ENCODE measurements around the gene CD99L2.

CD99L2 gene

GRCh38 chrX:150907474-150907873 is 9.0 kb upstream of the CD99L2 start:
- Histone ChIP-seq H3K9ac (no peak overlapping the region), H3K36me3 (ENCODE audit: control insufficient read depth, insufficient read depth, low read length) (no peaks in the 10 kb centered on the region), H2AFZ (peak overlapping the region; percentile 38), H3K4me1 (no peaks in the 10 kb centered on the region), H3K27me3 (ENCODE audit: control insufficient read depth, insufficient read depth, low read length) (no peaks in the 10 kb centered on the region), H3K27ac (no peak overlapping the region), H3K4me3 (ENCODE audit: low read depth, low read length) (no peak overlapping the region), H3K79me2 (no peaks in the 10 kb centered on the region), H3K9me3 (ENCODE audit: control insufficient read depth, low read length) (no peaks in the 10 kb centered on the region), H3K4me2 (ENCODE audit: low read length) (no peak overlapping the region)
- no peak for TF ChIP-seq CTCF (IDR thresholded peaks at IDR 0.05)

- Histone ChIP-seq H3K4me3 (ENCODE audit: low read depth, low read length) (no peak overlapping the region), H3K4me1 (no peaks in the 10 kb centered on the region), H3K79me2 (no peaks in the 10 kb centered on the region), H3K4me2 (ENCODE audit: low read length) (no peak overlapping the region), H3K27ac (no peak overlapping the region), H3K27me3 (ENCODE audit: control insufficient read depth, insufficient read depth, low read length) (no peaks in the 10 kb centered on the region), H2AFZ (no peak overlapping the region), H3K9me3 (ENCODE audit: control insufficient read depth, low read length) (no peaks in the 10 kb centered on the region), H3K36me3 (ENCODE audit: control insufficient read depth, insufficient read depth, low read length) (no peaks in the 10 kb centered on the region), H3K9ac (no peak overlapping the region)
- no peak for TF ChIP-seq CTCF (IDR thresholded peaks at IDR 0.05)
Observed at GRCh38 chrX:150906694-150907093, 8.2 kb upstream of the CD99L2 start.

GRCh38 chrX:150905293-150905692 is 6.8 kb upstream of the CD99L2 start:
- H3K4me3 ChIP-seq (ENCODE audit: low read depth, low read length): no peak overlapping the region
- H3K9me3 ChIP-seq (ENCODE audit: control insufficient read depth, low read length): no peaks in the 10 kb centered on the region
- no peaks in the 10 kb centered on the region for H3K27me3 ChIP-seq (ENCODE audit: control insufficient read depth, insufficient read depth, low read length)
- no peak overlapping the region for H2AFZ ChIP-seq
- H3K4me2 ChIP-seq (ENCODE audit: low read length): no peak overlapping the region
- no peaks in the 10 kb centered on the region for H3K4me1 ChIP-seq
- no peak overlapping the region for H3K9ac ChIP-seq
- TF ChIP-seq CTCF (IDR thresholded peaks at IDR 0.05): no peak
- no peak overlapping the region for H3K27ac ChIP-seq
- H3K79me2 ChIP-seq: no peaks in the 10 kb centered on the region
- H3K36me3 ChIP-seq (ENCODE audit: control insufficient read depth, insufficient read depth, low read length): no peaks in the 10 kb centered on the region

GRCh38 chrX:150903110-150903508 is 4.6 kb upstream of the CD99L2 start:
- no peak overlapping the region for H3K27ac ChIP-seq
- H3K9me3 ChIP-seq (ENCODE audit: control insufficient read depth, low read length): no peaks in the 10 kb centered on the region

More at GRCh38 chrX:150903110-150903508, 4.6 kb upstream of the CD99L2 start:
- no peaks in the 10 kb centered on the region for H3K4me1 ChIP-seq
- H2AFZ ChIP-seq: no peak overlapping the region
- no peak overlapping the region for H3K4me3 ChIP-seq (ENCODE audit: low read depth, low read length)
- no peaks in the 10 kb centered on the region for H3K79me2 ChIP-seq
- H3K27me3 ChIP-seq (ENCODE audit: control insufficient read depth, insufficient read depth, low read length): no peaks in the 10 kb centered on the region
- H3K36me3 ChIP-seq (ENCODE audit: control insufficient read depth, insufficient read depth, low read length): no peaks in the 10 kb centered on the region
- TF ChIP-seq CTCF (IDR thresholded peaks at IDR 0.05): no peak
- H3K4me2 ChIP-seq (ENCODE audit: low read length): no peak overlapping the region
- H3K9ac ChIP-seq: no peak overlapping the region
